Fibroblast of the conjunctiva (primary cell): ENCODE measurements around the gene GARNL3.
A peak's percentile ranks its signal among the peaks of the same experiment; 100 is the strongest.

Experiments
- DNase-seq: peaks from one replicate; pipeline ENCODE4 v3.0.0-alpha.2; 2010; ENCODE audit warnings: low read depth

GARNL3 gene

GRCh38 chr9:127351182-127352166 is 86.9 kb downstream of the GARNL3 start:
- no peak for DNase-seq

- no peak for DNase-seq
These were observed 89.3 kb downstream of the GARNL3 start for GRCh38 chr9:127353882-127354281.

GRCh38 chr9:127356906-127357305 is 92.3 kb downstream of the GARNL3 start:
- no peak for DNase-seq

- no peak for DNase-seq
These were observed 93.5 kb downstream of the GARNL3 start for GRCh38 chr9:127358023-127358535.

- no peak for DNase-seq
These were observed 94.2 kb downstream of the GARNL3 start for GRCh38 chr9:127358770-127359169.

- no peak for DNase-seq
These were observed 95.7 kb downstream of the GARNL3 start for GRCh38 chr9:127360250-127360649.

- DNase-seq: peak; percentile 8
These were observed 96.3 kb downstream of the GARNL3 start for GRCh38 chr9:127360829-127361228.

- DNase-seq: no peak
These were observed 97.0 kb downstream of the GARNL3 start for GRCh38 chr9:127361561-127361960.

GRCh38 chr9:127362829-127363228 is 98.3 kb downstream of the GARNL3 start:
- DNase-seq: no peak

GRCh38 chr9:127365461-127365860 is 100.9 kb downstream of the GARNL3 start:
- DNase-seq: no peak

GRCh38 chr9:127366594-127366993 is 102.0 kb downstream of the GARNL3 start:
- no peak for DNase-seq

GRCh38 chr9:127368852-127369402 is 104.4 kb downstream of the GARNL3 start:
- DNase-seq: no peak

- DNase-seq: no peak
These were observed 104.9 kb downstream of the GARNL3 start for GRCh38 chr9:127369428-127369827.

GRCh38 chr9:127370147-127370579 is 105.6 kb downstream of the GARNL3 start:
- no peak for DNase-seq

- no peak for DNase-seq
These were observed 106.4 kb downstream of the GARNL3 start for GRCh38 chr9:127370672-127371648.

GRCh38 chr9:127380479-127380878 is 115.9 kb downstream of the GARNL3 start:
- no peak for DNase-seq

- DNase-seq: no peak
These were observed 118.0 kb downstream of the GARNL3 start for GRCh38 chr9:127382541-127382940.

- DNase-seq: no peak
These were observed 119.6 kb downstream of the GARNL3 start for GRCh38 chr9:127384016-127384730.

GRCh38 chr9:127384901-127385300 is 120.3 kb downstream of the GARNL3 start:
- no peak for DNase-seq

GRCh38 chr9:127386249-127386648 is 121.7 kb downstream of the GARNL3 start:
- no peak for DNase-seq

- DNase-seq: no peak
These were observed 122.4 kb downstream of the GARNL3 start for GRCh38 chr9:127386981-127387380.
